Ovary (tissue), 3 donors: ENCODE results near the gene CPNE4.

Experiments used
- EP300 ChIP-seq: sonication (generic); formaldehyde crosslinking; IDR thresholded peaks from one replicate; pipeline ENCODE4 v1.6.1; 2017; ENCODE audit warnings: antibody characterized with exemption
- POLR2A ChIP-seq: fragments of 450-650 bp; IDR thresholded peaks from one replicate; pipeline ENCODE4 v1.6.1; 2017; ENCODE audit warnings: antibody characterized with exemption, mild to moderate bottlenecking, moderate library complexity
- TF ChIP-seq, protein P1 (sequence below), 3 donors: fragments of 450-650 bp in 2 of 3; fragments of 200-600 bp in 1 of 3; IDR thresholded peaks; one replicate each; pipeline versions ENCODE4 v1.5.1 to v1.8.0; 2016 to 2022; ENCODE audit warnings: antibody characterized with exemption in 3 of 3, mild to moderate bottlenecking in 1 of 3
- donor health status: DM: no; HTN: no; CAD: no.

- TF ChIP-seq, protein P1, sequence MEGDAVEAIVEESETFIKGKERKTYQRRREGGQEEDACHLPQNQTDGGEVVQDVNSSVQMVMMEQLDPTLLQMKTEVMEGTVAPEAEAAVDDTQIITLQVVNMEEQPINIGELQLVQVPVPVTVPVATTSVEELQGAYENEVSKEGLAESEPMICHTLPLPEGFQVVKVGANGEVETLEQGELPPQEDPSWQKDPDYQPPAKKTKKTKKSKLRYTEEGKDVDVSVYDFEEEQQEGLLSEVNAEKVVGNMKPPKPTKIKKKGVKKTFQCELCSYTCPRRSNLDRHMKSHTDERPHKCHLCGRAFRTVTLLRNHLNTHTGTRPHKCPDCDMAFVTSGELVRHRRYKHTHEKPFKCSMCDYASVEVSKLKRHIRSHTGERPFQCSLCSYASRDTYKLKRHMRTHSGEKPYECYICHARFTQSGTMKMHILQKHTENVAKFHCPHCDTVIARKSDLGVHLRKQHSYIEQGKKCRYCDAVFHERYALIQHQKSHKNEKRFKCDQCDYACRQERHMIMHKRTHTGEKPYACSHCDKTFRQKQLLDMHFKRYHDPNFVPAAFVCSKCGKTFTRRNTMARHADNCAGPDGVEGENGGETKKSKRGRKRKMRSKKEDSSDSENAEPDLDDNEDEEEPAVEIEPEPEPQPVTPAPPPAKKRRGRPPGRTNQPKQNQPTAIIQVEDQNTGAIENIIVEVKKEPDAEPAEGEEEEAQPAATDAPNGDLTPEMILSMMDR (IDR thresholded peaks at IDR 0.05), result no peak
- TF ChIP-seq EP300 (no peak), POLR2A (no peak)
Observed at GRCh38 chr3:132034097-132034485, 723 bp downstream of the CPNE4 start.
